Stimulated activated CD4-positive, alpha-beta T cell treated with anti-CD3 and anti-CD28 coated beads, Interleukin-4, amount 100 ng/mL, for 1 hour (primary cell): ENCODE results near the gene SPAG9.

Source experiments
- DNase-seq: peaks from one replicate; pipeline ENCODE4 v3.0.0-alpha.2; 2020

SPAG9 gene, protein sequence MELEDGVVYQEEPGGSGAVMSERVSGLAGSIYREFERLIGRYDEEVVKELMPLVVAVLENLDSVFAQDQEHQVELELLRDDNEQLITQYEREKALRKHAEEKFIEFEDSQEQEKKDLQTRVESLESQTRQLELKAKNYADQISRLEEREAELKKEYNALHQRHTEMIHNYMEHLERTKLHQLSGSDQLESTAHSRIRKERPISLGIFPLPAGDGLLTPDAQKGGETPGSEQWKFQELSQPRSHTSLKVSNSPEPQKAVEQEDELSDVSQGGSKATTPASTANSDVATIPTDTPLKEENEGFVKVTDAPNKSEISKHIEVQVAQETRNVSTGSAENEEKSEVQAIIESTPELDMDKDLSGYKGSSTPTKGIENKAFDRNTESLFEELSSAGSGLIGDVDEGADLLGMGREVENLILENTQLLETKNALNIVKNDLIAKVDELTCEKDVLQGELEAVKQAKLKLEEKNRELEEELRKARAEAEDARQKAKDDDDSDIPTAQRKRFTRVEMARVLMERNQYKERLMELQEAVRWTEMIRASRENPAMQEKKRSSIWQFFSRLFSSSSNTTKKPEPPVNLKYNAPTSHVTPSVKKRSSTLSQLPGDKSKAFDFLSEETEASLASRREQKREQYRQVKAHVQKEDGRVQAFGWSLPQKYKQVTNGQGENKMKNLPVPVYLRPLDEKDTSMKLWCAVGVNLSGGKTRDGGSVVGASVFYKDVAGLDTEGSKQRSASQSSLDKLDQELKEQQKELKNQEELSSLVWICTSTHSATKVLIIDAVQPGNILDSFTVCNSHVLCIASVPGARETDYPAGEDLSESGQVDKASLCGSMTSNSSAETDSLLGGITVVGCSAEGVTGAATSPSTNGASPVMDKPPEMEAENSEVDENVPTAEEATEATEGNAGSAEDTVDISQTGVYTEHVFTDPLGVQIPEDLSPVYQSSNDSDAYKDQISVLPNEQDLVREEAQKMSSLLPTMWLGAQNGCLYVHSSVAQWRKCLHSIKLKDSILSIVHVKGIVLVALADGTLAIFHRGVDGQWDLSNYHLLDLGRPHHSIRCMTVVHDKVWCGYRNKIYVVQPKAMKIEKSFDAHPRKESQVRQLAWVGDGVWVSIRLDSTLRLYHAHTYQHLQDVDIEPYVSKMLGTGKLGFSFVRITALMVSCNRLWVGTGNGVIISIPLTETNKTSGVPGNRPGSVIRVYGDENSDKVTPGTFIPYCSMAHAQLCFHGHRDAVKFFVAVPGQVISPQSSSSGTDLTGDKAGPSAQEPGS (N-terminal part only)

DNA sequence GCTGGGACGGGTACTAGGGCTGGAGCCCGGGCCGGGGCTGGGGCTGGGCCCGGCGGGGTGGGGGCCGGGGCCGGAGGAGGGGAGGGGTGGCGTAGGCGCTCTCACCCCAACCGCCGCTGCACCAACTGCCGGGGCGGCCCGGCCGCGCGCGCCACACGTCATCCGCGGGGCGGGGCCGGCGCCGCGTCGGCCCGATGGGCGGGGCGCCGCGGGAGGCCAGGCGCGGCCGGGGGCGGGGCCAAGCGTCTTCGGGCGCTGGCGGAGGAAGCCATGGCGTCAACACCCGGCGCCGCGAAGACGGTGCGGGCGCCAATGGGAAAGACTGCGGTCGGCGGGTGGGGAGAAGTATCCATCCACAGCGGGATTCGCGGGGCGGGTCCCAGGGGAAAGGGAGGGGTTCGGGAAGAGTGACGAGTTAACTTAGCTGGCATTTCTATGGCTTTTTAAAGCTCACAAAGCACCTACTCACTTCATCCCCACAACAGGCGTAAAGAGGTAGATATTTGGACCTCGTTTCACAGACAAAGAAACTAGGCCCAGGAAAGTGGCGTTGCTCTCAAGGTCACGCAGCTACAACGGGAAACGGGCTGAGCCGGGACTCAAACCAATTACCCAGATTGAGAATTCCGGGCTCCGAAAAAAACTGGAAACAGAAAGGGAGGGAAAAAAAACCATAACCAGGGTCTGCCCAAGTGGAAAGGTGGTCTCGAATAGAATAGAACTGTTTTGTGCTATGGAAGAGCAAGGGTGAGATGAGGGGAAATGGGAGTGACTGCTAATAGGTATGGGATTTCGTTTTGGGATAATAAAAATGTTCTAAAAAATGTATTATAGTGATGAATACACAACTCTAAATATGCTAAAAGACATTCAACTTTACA lies at the start of gene SPAG9:
TSS of gene SPAG9 (minus strand) at position 130 of the 881 bp plus-strand sequence. CDS start 212 bp downstream, outside the sequence.
- peak; percentile 89 for DNase-seq

DNA sequence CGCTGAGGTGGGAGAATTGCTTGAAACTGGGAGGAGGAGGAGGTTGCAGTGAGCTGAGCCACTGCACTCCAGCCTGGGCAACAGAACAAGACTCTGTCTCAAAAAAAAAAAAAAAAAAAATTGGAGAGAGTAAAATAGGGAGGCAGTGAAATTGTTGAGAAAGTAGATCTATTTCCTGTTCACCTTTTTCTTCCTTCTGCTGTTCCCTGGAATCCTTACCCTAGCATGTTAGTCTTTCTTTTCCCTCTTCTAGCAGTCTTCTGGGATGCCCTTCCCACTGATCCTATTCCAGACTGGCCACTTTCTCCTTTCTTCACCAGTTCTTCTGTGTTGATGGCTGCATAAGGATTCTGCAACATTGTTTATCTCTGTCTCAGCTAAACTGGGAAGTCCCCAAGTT lies 48.7 kb upstream of the SPAG9 start:
- no peak for DNase-seq

DNA sequence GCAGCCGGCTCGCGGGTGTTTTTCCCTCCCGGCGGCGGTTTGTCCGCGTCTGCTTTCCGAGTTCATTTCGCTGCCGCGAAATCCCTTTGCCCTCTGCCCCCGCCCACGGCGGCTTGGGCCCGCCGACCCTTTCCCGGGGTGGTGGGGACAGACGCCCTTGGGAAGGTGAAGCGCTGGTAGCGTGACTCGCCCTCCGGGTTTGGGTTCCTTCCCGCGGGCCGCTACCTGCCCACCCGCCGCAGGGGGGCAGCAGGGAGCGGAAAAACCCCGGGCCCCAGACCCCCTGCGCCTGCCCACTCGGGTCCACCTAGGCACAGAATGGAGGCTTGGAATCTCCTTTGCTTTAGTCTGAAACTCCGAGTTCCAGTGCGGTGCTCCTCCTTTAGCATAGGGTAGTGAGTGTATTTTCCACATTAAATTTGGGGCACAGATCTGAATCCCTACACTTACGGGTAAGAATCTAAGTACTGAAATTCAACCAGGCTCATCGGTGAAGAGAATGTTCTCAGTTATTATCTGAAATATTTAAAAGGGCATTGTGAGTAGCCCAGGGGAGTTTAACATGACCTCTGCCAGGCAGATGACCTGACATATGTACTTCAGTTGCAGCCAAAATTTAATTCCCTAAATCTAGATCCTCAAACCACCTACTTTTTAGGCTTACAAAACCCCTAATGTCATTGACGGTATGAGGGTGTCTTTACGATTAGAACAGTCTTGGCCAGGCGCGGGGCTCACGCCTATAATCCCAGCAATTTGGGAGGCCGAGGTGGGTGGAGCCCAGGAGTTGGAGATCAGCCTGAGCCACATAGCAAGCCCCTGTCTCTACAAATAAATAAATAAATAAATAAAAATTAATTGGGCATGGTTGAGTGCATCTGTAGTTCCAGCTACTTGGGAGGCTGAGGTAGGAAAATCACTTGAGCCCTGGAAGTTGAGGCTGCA lies 46.6 kb upstream of the SPAG9 start:
- peak; percentile 79 for DNase-seq

DNA sequence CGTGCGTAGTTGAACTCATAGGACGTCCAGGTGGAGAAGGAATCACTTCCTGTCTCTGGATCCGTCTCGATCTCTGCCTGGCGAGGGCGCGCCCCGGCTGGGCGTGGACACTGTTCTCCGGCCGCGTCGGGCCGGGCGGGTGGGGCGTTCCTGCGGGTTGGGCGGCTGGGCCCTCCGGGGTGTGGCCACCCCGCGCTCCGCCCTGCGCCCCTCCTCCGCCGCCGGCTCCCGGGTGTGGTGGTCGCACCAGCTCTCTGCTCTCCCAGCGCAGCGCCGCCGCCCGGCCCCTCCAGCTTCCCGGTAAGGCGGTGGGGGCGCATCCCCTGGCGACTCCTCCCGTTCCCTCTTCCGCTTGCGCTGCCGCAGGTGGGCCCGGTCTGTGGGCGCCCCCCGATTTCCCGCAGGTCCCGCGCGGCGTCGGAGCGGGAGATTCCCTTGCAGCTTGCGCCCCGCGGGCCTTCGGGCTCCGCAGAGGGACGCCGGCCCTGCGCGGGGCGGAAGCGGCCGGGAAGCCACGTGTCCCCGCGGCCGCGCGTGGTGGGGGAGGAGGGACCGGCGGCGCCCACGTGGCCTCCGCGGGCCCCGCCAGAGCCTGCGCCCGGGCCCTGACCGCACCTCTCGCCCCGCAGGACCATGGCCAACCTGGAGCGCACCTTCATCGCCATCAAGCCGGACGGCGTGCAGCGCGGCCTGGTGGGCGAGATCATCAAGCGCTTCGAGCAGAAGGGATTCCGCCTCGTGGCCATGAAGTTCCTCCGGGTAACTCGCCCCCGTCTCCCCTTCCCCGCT lies 45.7 kb upstream of the SPAG9 start, which contains the start of gene NME2:
TSS of gene NME2 (plus strand) at position 214 of the 789 bp plus-strand sequence. CDS start at position 634, 420 bp downstream.
- DNase-seq: peak; percentile 74

DNA sequence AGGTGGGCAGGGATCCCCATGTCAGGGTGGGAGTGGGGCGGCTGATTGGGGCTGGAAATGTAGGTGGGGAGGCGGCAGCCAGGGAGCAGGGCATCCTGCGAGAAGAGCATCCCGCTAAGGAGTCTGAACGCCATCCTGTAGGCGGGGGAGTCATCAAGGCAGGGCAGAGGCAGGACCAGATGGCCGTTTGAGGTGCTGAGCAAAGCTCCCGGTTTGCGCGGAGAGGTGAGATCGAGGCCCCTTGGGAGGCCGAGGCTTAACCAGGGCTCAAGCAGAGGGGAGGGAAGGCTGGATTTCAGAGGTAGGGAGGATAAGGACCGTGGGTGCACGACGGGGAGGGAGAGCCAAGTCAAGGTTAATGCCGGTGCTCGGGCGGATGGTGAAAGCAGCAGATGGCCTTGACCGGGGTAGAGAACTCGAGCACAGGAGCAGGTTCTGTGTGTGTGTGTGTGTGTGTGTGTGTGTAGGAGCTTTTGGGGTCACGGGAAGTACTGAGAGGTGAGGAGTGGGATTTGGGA lies 45.1 kb upstream of the SPAG9 start:
- DNase-seq: no peak

DNA sequence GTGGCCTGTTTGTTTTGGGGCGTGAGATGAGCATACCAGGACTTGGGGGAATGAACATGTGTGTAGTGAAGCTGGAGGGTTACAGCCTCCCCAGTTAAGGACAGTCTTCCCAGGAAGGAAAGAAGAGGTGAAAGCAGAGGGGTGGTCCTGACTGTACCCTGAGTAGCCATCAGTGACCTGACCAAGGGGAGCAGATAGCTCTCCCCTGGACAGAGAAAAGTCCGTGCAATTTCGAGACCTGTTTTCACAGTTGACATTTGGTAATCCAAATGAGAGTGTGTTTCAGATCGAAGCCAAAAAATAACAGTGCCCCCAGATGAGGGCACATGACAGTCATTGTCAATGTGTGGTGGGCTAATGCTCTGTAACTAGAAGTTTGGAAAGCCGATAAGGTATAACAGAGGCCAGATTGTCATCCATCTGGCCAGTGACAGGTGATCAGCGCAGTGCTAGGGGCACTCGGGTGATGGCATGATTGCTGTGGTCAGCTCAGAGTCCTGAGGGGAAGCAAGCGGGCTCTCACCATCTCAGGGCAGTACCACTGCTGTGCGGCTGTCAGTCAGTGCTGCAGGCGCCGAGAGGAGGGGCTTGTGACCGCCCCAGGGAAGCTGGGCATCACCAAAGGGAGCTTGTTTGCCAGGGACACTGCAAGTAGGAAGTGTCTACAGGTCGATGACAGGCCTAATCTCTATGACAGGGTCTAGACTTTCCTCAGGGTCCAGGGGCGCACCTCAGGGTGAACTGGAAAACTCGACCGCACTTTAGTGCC lies 44.4 kb upstream of the SPAG9 start:
- DNase-seq: peak; percentile 7

DNA sequence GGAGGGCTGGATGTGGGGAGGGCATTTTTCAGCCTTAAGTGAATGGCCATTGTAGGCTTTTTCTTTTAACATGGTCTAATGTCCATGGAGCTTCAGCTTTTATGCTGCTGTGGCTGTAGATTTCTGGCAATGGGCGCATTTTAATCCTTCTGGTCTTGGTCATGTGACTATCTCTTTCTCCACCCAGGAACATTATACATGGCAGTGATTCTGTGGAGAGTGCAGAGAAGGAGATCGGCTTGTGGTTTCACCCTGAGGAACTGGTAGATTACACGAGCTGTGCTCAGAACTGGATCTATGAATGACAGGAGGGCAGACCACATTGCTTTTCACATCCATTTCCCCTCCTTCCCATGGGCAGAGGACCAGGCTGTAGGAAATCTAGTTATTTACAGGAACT lies 40.9 kb upstream of the SPAG9 start:
- no peak for DNase-seq

DNA sequence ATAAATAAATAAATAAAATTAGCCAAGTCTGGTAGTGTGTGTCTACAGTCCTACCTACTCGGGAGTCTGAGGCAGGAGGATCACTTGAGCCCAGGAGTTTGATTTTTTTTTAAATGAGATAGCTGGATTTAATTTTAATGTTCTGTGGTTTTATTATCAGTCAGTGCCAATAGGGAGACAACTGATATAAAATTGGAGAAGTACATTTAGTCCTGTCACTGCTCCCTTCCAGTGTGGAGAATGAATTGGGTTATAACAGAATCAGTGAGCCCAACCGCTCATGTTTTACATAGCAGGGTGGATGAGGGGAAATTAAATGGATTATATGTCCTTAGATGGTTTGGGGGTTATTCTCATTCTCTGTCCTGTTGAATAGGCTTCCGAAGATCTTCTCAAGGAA lies 38.9 kb upstream of the SPAG9 start:
- DNase-seq: no peak

DNA sequence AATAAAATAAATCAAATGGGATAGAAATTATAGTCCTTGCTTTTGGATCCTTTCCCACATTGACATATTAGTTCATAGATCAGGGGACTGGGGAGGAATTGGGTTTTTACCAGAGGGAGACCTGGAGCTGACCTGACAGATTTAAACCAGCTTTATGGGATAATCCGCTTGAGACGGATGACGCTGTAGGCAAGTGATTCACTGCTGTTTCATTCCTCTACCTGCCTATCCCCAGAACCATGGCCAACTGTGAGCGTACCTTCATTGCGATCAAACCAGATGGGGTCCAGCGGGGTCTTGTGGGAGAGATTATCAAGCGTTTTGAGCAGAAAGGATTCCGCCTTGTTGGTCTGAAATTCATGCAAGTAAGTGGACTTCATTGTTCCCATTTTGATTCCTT lies 34.7 kb upstream of the SPAG9 start:
- no peak for DNase-seq

DNA sequence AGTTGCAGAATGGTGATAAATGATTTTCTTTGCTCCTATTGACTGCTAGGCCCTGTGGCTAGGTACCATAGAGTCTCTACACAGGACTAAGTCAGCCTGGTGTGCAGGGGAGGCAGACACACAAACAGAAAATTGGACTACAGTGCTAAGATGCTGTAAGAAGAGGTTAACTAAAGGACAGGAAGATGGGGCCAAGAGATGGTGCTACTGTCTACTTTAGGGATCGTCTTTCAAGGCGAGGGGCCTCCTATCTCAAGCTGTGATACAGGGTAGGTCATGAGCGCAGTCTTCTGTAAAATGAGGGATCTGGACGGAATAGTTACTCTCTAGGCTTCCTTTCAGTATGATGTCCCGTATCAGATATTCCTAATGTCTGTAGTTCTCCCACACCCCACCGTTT lies 33.5 kb upstream of the SPAG9 start:
- no peak for DNase-seq

DNA sequence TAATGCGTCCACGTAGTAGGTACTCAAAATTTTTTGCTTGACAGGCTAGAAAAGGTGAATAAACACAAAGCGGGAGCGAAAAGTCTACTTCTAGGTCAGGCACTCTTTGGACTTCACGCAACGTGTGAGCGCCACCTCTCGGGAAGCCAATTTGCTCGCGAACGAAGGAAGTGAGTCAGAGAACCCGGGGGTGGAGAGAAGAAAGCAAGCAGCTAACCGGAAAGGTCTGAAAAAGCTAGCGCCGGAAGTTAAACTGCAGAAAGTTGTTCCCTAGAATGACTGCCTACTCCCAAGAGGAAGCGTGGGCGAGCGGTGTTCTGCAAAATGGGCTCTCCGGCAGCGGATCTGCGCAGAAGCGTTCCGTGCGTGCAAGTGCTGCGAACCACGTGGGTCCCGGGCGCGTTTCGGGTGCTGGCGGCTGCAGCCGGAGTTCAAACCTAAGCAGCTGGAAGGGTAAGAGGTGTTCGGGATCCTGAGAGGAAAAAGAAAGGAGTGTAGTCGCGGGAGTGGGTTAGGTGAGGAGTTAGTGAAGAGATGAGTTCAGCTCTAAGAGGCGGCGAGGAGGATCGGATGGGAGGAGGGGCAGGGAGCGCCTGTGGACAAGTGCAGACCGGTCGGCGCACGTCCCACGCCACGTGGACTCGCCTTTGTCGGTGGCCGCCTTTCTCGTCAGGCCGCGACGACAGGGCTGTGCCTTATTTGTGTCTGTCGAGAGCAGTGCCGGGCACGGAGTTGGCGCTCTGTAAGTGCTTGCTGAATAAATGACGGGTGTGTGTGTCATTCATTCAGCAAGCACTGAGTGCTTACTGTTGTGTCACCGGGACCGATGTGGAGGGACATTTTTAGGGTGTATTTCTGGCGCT lies 32.8 kb upstream of the SPAG9 start, which contains the start of gene NME1:
TSS of gene NME1 (plus strand) at position 350 of the 863 bp plus-strand sequence. CDS start 2,096 bp downstream, outside the sequence.
- DNase-seq: peak; percentile 95

DNA sequence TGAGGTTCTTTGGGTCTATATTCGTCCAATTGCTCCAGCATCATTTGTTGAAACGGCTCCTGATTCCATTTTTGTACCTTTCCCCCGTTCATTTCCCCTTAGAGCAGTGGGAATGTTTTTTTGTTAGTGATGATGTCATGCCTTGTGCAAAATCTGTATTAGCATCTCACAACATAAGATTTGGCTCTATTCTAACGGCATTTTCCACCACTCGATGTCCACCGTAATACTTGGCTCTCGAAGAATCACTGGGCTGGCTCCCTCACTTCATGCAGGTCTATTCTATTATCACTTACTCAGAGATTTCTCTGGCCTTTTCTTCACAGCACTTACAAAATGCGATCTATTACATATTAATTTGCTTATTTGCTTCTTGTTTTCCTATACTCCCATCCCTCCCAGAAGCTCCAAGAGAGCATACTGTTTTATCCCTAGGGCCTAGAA lies 32.1 kb upstream of the SPAG9 start:
- DNase-seq: no peak

DNA sequence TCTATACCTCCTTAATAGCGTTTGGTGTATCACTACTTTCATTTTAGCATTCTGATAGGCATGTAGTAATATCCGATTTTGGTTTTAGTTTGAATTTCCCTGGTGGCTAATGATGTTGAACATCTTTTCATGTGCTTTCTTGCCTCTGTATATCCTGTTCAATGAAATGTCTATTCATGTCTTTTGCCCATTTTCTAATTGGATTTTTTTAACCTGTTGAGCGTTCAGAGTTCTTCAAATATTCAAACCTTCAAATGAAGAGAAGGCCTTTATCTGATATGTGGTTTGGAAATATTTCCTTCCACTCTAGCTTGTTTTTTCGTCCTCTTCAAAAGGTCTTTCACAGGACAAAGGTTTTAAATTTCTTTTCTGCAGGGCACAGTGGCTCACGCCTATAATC lies 30.3 kb upstream of the SPAG9 start:
- DNase-seq: no peak

DNA sequence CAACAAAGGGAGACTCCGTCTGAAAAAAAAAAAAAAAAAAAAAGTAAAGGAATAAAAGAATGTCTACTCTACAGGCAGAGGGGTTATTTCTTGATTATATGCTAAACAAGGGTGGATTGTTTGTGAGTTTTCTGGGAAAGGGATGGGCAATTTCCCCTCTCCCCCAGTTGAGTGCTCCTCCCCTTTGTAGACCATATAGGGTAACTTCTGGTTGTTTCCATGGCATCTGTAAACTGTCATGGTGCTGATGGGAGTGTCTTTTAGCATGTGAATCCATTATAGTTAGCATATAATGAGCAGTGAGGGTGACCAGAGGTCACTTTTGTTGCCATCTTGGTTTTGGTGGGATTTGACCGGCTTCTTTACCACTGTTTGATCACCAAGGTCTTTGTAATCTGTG lies 28.5 kb upstream of the SPAG9 start:
- DNase-seq: no peak

DNA sequence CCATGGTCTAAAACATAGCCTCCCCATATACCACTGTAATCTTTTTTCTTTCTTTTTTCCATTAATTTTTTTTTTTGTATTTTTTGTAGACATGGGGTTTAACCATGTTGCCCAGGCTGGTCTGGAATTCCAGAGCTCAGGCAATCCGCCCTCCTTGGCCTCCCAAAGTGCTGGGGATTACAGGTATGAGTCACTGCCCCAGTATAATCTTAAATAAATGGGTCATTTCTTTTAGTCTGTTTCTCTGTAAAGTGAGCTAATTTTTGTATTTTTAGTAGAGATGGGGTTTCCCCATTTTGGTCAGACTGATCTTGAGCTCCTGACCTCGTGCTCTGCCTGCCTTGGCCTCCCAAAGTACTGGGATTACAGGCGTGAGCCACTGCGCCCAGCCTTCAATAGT lies 27.0 kb upstream of the SPAG9 start:
- DNase-seq: no peak

DNA sequence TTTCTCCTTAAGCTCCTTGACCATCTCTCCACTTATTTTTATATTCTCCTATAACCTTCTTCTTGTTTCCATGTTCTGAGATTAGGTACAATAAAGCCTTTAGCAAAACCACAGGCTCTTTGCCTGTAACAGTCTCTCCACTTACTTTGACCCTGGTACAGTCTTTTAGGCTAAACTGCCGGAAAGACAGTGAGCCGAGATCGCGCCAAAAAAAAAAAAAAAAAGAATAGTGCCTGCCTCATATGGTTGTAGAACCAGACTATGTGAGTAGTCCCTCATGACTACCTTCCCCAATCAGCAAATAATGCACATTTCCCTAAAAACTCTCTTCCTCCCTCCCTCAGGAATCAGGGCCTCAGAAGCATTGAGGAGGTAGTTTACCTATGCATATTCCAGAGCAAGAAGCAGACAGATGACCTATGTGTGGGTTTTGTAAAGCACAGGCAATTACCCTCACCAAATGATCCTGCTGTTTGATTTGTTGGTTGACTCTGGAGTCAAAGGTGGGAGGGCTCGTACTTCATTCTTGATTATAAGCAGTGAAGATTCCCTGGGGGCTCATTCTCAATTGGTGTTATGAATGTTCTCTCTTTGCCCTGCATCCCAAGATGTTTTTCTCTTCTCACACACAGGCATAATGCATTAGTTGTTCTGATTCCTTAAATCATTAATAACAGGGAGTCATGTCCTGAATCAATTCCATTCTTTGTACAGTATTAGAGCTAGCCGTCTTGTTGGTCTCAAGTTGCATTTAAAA lies 23.8 kb upstream of the SPAG9 start:
- DNase-seq: no peak

DNA sequence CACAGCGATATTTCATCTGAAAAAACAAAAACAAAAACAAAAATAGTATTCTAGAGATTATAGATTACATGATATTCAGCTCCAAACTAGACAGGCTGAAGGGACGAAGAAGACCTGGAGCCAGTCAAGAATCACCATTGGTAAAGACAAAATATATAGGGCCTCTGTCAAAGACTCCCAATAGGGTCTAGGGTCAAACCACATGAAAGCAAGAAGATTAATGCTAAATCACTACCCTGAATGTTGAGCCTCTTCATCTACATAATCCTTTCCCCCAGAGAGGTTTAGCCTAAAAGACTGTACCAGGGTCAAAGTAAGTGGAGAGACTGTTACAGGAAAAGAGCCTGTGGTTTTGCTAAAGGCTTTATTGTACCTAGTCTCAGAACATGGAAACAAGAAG lies 21.9 kb upstream of the SPAG9 start:
- DNase-seq: no peak
